ENCODE measurements around the gene CTU2.
A peak's percentile ranks its signal among the peaks of the same experiment; 100 is the strongest.

The CTU2 gene

DNA sequence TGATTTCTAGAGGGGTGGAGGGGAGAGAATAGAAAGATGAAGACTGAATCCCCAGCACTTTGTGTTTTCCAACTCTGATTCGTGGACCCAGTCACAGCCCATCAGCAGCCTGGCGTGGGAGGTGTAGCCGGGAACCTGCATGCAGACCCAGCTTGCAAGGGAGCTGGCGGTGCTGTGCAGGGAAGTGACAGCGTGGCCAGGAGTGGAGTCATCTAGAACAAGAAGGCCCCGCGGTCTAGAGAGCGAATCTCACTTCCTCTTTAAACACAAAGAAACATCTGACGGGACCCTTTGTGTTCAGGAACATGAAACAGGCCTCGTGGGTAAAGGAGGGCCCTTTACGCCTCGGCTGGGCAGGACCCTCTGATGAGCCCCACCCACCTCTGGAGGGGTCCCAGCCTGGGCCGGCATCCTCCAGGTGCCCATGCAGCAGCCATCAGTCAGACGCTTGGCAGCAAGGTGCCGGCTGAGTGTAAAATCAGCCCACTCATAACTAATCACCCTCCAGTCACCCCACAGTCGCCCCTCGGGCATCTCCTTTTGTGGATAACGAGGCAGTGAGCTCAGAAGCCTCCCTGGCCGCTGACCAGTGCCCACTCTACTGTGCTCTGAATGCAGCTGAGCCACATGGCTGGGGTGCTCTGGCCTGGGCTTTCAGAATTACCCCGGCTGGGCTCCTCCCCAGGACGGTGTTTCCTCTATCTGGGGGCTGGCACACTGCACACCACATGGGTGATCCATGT is 24.4 kb upstream of the CTU2 start:
- DNase-seq, result peak; percentile 55

GRCh38 chr16:88684569-88685155 is 21.6 kb upstream of the CTU2 start:
- DNase-seq, result no peak

GRCh38 chr16:88685156-88686061 is 20.9 kb upstream of the CTU2 start:
- DNase-seq, result no peak

DNA sequence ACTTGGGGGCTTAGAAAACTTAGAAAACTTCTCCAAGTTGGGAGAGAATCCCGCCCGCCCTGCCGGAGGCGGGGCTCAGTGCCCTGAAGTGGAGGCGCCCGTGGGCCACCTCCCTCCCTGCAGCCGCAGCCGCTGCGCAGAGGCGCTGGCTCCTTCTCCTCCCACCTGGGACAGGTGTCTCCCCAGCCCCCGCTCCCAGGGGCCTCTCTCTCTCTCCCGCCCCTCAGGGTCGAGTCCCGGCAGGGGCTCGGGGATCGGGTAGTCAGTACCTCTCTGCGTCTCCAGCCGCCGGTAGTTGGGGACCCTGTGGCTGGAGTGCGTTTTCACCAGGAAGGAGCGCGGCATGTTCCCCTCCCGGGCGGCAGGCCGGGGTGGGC is 20.3 kb upstream of the CTU2 start:
- peak; percentile 53 for DNase-seq

GRCh38 chr16:88686439-88687253 is 19.7 kb upstream of the CTU2 start, which contains the start of gene SNAI3:
Gene SNAI3, minus strand, starts transcription at chr16:88686507. Its CDS starts 101 bp downstream, at chr16:88686406.
- peak; percentile 78 for DNase-seq

DNA sequence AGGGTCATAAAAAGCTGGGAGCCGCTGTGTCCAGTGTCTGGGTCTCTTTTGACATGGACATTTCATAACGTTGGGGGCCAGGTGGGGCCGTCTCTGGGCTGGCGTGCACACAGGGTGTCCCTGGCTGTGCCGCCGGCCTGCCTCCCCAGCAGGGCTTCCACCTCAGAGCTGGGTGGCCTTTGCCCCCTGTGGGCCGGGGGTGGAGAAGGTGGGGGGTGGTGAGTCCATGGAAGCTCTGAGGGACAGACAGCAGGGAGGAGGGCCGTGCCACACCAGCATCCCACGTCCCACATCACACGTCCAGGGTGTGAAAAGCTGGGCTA is 19.1 kb upstream of the CTU2 start:
- DNase-seq, result no peak

DNA sequence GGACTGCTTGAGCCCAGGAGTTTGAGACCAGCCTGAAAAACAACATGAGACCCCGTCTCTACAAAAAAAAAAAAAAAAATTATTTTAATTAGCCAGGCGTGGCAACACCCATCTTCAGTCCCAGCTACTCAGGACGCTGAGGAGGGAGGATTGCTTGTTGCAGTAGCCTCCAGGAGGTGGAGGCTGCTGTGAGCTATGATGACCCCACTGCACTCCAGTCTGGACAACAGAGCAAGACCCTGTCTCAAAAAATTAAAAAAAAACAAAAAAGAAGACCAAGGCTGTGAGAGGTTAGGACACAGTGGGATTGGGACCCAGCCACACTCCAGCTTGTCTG is 18.7 kb upstream of the CTU2 start:
- no peak for DNase-seq

DNA sequence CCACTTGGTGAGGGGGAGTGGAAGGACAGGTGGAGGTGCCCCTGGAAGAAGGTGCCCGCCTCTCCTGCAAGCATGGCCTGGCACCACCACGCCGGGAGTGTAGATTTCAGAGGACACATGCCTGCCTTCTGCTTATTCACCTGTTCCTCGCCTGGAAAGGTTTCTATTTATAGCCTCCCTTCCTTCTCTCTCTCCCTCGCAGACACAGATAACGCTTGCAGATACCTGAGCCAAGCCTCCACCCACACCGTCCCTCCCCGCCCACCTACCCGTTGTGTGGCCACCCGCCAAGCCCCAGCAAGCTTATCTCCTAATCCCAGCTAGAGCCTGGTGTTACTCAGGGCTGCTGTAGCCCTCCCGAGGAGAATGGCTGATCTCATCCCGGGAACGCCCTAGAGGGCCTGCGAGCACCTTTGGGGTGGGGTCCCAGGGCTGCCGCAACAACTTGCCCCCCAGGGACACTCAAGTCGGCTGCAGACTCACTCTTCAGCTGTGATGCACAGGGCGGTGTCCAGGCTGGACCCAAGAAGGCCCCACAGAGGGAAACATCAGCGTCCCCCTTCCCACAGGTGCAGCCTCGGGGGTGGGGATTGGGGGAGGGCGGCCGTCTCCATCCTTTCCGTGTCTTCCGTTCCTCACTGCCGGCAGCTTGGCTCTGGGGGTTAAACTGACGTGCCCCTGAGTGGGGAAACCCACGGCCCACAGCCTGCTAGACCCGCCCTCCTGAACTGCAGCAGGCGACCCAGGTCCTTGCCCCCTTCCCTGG is 18.1 kb upstream of the CTU2 start:
- no peak for DNase-seq

- DNase-seq, result no peak
Measured at GRCh38 chr16:88690341-88691128, 15.8 kb upstream of the CTU2 start.

DNA sequence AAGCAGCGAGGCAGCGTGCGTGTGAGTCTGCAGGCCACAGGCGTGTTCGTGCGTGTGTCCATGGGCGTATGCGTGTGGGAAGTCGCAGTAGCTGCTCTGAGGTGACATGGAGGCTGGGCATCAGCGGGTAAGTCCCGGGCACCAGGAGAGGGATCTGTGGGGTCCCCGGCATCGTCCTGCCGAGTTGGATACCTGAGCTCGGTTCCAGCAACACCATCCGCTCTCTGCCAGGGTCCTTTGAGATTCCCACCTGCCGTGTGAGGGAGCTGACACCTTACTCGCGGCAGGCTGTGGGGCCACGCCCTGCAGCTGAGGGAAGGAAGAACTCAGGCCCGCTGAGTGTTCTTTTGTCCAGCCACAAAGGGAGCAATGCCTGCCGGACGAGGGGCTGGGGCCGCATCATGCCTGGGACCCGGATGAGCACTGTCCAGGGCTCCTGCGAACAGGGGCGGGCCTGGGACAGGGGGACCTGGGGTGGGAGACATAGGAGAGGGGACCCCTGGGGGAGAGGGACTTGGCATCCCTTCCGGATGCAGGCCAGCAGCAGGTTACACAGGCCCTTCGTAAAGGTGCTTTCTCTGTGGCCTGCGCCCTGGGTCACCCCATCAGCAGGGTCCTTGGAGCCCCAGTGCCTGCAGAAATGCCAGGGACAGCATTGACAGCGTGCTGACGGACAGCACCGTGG is 15.0 kb upstream of the CTU2 start:
- no peak for DNase-seq

DNA sequence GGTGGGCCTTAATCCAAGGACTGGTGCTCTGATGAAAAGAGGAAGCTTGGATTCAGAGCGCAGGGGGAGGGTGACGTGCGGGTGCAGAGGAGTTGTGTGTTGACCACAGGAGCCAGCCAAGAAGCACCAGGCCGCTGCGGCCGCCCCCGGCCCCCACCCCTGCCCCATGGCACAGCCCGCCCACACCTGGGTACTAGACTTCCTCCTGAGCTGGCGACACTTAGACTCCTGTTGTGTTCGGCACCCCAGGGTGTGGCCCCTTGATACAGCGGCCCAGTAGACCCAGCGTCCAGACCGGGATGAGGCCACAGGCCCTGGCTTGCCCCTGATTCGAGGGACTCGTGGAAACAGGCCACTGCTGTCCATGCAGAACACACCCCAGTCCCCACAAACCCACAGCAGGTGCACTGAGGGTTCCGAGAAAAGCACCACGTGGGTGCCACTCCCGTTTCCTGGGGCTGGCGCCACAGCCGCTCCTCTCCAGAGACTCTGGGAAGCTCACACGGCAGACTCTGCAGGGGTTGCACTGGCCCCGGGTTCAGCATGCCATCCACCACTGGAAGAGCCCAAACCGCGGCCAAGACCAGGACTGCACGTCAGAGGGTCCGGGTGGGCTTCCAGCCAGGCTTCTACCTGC is 14.3 kb upstream of the CTU2 start:
- no peak for DNase-seq

- DNase-seq, result no peak
Measured at GRCh38 chr16:88692861-88693260, 13.4 kb upstream of the CTU2 start.

DNA sequence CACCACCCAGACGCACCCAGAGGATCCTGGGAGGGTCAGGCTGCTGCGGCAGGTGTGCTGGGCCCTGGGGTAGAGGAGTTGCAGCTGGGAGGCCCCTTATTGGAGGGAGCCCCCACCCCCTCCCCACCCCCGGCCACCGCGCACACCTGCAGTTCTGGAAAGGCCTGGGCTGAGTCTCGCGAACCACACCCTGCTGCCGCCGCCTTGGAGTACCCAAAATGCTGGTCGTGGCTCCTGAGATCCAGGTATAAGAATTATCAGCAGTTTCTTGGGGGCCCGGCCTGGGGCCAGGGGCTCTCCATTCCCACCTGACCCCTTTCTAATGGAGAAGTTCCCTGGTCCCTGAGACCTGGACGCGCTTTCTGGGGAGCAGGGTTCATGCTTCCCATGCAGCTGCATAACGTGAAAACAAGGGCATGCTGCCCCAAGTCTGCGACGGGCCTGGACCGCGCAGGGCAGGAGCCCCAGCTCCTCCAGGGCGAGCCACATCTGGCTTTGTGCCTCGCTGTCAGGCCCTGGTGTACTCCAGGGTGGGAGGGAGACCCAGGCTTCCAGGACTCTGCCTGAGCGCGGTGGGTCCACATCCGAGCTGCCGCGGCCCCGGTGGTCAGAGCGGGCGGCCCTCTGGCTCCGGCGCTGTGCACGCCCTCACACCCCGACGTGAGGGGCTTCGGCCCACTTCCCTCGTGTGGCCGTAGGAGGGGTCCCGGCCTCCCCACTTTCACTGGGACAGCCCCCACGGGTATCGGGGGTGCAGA is 12.7 kb upstream of the CTU2 start:
- DNase-seq, result no peak

DNA sequence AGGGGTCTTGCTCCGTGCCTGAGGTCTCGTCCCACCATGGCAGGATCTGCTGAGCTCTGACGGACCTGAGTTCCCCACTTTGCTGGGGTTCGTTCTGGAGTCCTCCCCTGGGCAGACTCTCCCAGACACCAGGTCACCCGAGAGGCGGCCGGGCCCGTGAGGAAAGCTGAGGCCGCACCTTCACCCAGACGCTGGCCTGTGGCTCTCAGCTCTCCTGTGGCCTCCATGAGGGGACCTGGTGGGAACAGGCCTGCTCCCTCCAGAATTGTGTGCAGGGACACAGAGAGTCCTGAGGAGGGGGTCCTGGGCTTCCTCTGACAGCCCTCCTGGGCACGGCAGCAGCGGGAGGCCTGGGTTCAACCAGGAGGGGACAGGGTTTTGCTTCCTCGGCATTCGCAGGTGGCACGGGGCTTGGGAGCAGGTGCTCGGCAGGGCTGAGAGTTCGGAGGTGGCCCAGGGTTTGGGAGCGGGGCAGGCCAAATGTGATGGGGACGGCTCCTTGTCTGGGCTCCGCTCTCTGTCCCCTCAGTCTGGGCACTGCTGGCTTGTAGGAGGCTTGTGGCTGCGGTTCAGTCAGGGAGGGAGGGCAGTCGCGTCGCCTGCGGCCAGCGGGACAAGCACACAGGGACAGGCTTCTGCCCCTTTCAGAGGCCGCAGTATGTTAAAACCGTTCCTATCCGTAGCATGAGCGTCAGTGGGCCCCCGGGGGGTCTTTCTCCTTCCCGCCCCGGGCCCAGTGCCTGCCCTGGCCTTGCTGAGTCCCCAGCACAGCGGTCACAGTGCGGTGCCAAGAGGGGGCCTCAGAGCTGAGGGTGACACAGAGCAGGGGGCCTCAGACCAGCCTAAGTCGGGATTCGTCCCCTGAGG is 11.8 kb upstream of the CTU2 start:
- DNase-seq, result no peak

GRCh38 chr16:88695218-88695617 is 11.1 kb upstream of the CTU2 start:
- no peak for DNase-seq

DNA sequence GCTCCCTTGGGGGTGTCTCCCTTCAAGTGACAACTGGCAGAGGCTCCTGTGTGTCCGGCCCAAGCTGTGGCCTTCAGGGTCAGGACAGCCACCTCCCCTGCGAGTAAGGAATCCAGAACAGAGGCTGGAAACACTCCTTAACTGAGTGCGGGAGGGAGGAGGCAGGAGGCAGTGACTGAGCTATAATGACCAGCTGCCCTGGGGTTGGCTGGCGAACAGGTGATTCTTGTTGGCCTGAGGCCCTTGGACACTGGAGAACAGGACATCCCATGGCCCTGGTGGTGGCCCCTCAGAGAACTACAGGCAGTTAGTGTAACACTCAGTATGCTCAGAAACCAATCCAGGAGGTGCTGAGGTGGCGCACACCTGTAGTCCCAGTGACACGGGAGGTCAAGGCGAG is 10.6 kb upstream of the CTU2 start:
- no peak for DNase-seq

DNA sequence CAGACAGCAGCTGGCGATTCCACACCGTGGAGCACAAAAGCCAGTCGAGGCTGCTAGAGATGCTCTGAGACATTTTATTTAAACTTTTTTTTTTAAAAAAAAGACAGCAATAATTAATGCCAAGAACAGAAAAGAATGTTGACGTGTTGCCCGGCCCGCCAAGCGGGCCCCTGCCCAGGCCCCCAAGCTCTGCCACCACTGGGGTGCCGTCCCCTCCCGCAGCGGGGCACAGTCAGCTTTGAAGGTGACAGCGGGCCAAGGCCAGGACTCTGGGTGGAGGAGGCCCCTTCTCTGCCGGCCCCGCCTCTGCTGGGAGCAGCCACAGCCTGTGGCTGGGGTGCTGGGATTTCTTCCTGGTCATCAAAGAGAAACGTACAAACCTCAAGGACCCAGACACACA is 9.9 kb upstream of the CTU2 start:
- no peak for DNase-seq

DNA sequence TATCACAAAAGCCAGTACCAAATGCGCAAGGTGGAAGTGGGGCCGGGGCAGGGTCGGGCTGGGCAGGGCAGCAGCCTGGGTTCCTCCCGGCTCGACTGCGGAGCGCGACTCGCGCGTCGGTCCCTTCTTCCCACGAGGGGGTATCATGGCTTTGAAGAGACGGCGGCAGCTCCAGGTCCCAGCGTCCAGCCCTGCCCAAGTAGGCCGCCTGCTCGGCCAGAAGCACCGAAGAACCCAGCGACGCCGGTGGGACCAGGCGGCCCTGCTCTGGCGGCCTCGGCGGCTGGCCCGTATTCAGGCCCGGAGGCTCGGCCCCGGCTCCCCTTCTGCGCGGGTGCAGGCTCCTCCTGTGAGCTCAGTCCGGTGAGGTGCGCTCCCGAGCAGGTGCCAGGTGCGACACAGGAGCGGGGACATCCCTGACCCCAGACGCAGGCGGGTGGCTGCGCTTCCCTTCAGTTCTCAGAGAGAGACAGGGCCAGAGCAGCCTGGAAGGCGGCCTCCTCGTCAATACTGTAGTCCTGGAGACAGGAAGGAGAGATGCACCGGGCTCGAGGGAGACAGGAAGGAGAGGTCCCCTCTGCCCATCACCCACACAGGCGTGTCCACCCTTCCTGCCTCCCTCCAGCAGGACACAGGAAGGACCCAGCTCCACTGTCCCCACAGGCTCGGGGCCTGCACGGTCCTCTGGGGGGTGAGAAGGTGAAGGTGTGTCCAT is 9.0 kb upstream of the CTU2 start:
- DNase-seq, result no peak
